ENCODE results near the gene CYTH2.
"Not testable (repeated sequence)": the region's sequence is repeated elsewhere in the genome, so short reads cannot be mapped to it uniquely, and the experiment has no call there.

The CYTH2 gene

GRCh38 chr19:48478339-48479256 lies 9.4 kb downstream of the CYTH2 start:
- DNase-seq = no peak

- DNase-seq = no peak
Measured at GRCh38 chr19:48479686-48480085, 10.5 kb downstream of the CYTH2 start.

GRCh38 chr19:48480183-48480557 lies 11.0 kb downstream of the CYTH2 start:
- DNase-seq = no peak

GRCh38 chr19:48480558-48481500 lies 11.7 kb downstream of the CYTH2 start:
- DNase-seq = peak in 1 of 2 donors; percentile 18

- no peak for DNase-seq
Measured at GRCh38 chr19:48481846-48482639, 12.9 kb downstream of the CYTH2 start.

- DNase-seq = no peak
Measured at GRCh38 chr19:48483301-48483700, 14.1 kb downstream of the CYTH2 start.

- DNase-seq = no peak
Measured at GRCh38 chr19:48484247-48484893, 15.2 kb downstream of the CYTH2 start.

GRCh38 chr19:48484931-48485612 lies 15.9 kb downstream of the CYTH2 start:
- no peak for DNase-seq

GRCh38 chr19:48486706-48487105 lies 17.5 kb downstream of the CYTH2 start:
- DNase-seq = not testable (repeated sequence)

GRCh38 chr19:48487544-48487943 lies 18.4 kb downstream of the CYTH2 start:
- no peak for DNase-seq

GRCh38 chr19:48487948-48488347 lies 18.8 kb downstream of the CYTH2 start:
- no peak for DNase-seq

GRCh38 chr19:48488478-48488877 lies 19.3 kb downstream of the CYTH2 start:
- not testable (repeated sequence) for DNase-seq

- peak in 1 of 2 donors; percentile 92 for DNase-seq
Measured at GRCh38 chr19:48489608-48490216, 20.5 kb downstream of the CYTH2 start.

GRCh38 chr19:48490981-48491792 lies 22.0 kb downstream of the CYTH2 start:
- peak in 1 of 2 donors; percentile 37 for DNase-seq

GRCh38 chr19:48491793-48492123 lies 22.6 kb downstream of the CYTH2 start:
- DNase-seq = no peak

- DNase-seq = peak; percentile 96 to 98
Measured at GRCh38 chr19:48492925-48493717, 24.0 kb downstream of the CYTH2 start.

- DNase-seq = no peak
Measured at GRCh38 chr19:48493718-48494401, 24.7 kb downstream of the CYTH2 start.

- peak; percentile 35 to 48 for DNase-seq
Measured at GRCh38 chr19:48495396-48495795, 26.2 kb downstream of the CYTH2 start.
